Stimulated activated CD4-positive, alpha-beta T cell treated with anti-CD3 and anti-CD28 coated beads, Interleukin-1b, Interleukin-23, amount 100 ng/mL, for 1 hour (primary cell): ENCODE results near the gene MARK3.

Experiments used
- DNase-seq, 2 donors: peaks; one replicate each; pipeline ENCODE4 v3.0.0-alpha.2; 2020; ENCODE audit warnings: low read depth in 2 of 2

Gene MARK3

GRCh38 chr14:103433916-103434563 lies 48.8 kb downstream of the MARK3 start:
- DNase-seq: no peak

- no peak for DNase-seq
Observed at GRCh38 chr14:103434868-103435442, 49.7 kb downstream of the MARK3 start.

- DNase-seq: no peak
Observed at GRCh38 chr14:103436533-103436932, 51.3 kb downstream of the MARK3 start.

GRCh38 chr14:103442288-103442687 lies 57.1 kb downstream of the MARK3 start:
- DNase-seq: no peak

GRCh38 chr14:103443111-103443510 lies 57.9 kb downstream of the MARK3 start:
- DNase-seq: no peak

- DNase-seq: no peak
Observed at GRCh38 chr14:103444837-103445524, 59.8 kb downstream of the MARK3 start.

GRCh38 chr14:103445806-103446205 lies 60.6 kb downstream of the MARK3 start:
- DNase-seq: no peak

GRCh38 chr14:103448097-103448496 lies 62.9 kb downstream of the MARK3 start:
- no peak for DNase-seq

- DNase-seq: no peak
Observed at GRCh38 chr14:103449634-103450161, 64.5 kb downstream of the MARK3 start.

- no peak for DNase-seq
Observed at GRCh38 chr14:103450416-103450815, 65.2 kb downstream of the MARK3 start.

- DNase-seq: no peak
Observed at GRCh38 chr14:103451401-103451800, 66.2 kb downstream of the MARK3 start.

GRCh38 chr14:103453791-103454190 lies 68.6 kb downstream of the MARK3 start:
- DNase-seq: no peak

- no peak for DNase-seq
Observed at GRCh38 chr14:103456167-103456835, 71.1 kb downstream of the MARK3 start.

GRCh38 chr14:103460415-103460814 lies 75.2 kb downstream of the MARK3 start:
- DNase-seq: no peak

- no peak for DNase-seq
Observed at GRCh38 chr14:103463149-103463548, 77.9 kb downstream of the MARK3 start.

GRCh38 chr14:103463851-103464250 lies 78.6 kb downstream of the MARK3 start:
- DNase-seq: no peak

- no peak for DNase-seq
Observed at GRCh38 chr14:103472939-103473338, 87.7 kb downstream of the MARK3 start.

GRCh38 chr14:103474893-103475292 lies 89.7 kb downstream of the MARK3 start:
- no peak for DNase-seq

- DNase-seq: no peak
Observed at GRCh38 chr14:103476065-103476464, 90.8 kb downstream of the MARK3 start.

- no peak for DNase-seq
Observed at GRCh38 chr14:103476631-103477030, 91.4 kb downstream of the MARK3 start.

GRCh38 chr14:103480595-103480994 lies 95.4 kb downstream of the MARK3 start:
- no peak for DNase-seq

- DNase-seq: no peak
Observed at GRCh38 chr14:103483600-103483999, 98.4 kb downstream of the MARK3 start.
